GM12872 (cell line): Measurements from ENCODE around the gene SGCA.

Experiments used
- CTCF ChIP-seq: IDR thresholded peaks from 3 replicates; pipeline ENCODE4 v1.5.1; 2011; ENCODE audit warnings: low read depth, mild to moderate bottlenecking, low read length, moderate library complexity; ENCODE audit not compliant: insufficient read depth

Gene SGCA

GRCh38 chr17:50191359-50192143, 25.7 kb downstream of the SGCA start:
- TF ChIP-seq CTCF: no peak

GRCh38 chr17:50192144-50192617, 26.4 kb downstream of the SGCA start:
- TF ChIP-seq CTCF: no peak

DNA sequence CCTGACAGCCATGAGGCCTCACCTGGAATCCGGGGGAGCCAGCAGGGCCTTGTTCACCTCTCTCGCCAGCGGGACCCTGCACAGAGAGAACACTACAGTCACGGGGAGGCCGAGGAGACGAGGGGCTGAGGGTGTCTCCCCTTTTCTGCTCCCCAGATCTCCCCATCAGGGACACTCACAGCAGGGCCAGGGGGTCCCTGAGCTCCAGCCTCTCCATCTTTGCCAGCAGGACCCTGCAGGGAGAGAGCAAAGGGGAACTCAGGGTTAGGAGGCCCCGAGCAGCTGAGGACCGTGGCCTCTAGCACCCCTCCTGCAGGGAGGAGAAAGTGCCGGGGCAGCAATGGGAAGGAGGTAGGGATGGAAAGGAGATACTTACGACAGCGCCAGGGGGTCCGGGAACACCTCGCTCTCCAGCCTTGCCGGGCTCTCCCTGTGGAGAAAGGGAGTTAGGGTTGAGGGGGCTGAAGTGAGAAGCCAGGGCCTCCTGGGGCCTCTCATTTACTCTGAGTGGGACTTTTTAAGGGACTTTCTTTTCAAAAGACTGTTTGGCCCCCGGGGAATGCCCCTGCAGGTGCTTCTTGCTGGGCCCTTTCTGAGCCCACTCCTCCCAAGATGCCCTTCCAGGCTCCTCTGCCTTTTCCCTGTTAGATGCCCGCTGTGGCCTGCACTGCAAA, 26.9 kb downstream of the SGCA start:
- no peak for TF ChIP-seq CTCF

- TF ChIP-seq CTCF: no peak
These were observed 28.5 kb downstream of the SGCA start for GRCh38 chr17:50194140-50194933.

GRCh38 chr17:50194934-50195865, 29.4 kb downstream of the SGCA start:
- peak; percentile 34; the same call in 2 of the 3 replicates for TF ChIP-seq CTCF

- no peak for TF ChIP-seq CTCF
These were observed 30.2 kb downstream of the SGCA start for GRCh38 chr17:50196036-50196435.
